Measurements from ENCODE around the gene DDX59.

The DDX59 gene

GRCh38 chr1:200706111-200706814 is 36.6 kb upstream of the DDX59 start:
- no peak for DNase-seq (ENCODE audit: low spot score)
- CTCF ChIA-PET: interaction anchor here (0.6 kb wide), 1 partner anchor 33 kb away, joined by 3 read pairs; no protein-coding TSS in a partner anchor
- TF ChIP-seq CTCF (conservative IDR thresholded peaks at IDR 0.05; ENCODE audit: low read depth): no peak
- POLR2A ChIA-PET (ENCODE audit: low non-redundant PET): no interaction called here
- no peak overlapping the region for H3K27ac ChIP-seq

DNA sequence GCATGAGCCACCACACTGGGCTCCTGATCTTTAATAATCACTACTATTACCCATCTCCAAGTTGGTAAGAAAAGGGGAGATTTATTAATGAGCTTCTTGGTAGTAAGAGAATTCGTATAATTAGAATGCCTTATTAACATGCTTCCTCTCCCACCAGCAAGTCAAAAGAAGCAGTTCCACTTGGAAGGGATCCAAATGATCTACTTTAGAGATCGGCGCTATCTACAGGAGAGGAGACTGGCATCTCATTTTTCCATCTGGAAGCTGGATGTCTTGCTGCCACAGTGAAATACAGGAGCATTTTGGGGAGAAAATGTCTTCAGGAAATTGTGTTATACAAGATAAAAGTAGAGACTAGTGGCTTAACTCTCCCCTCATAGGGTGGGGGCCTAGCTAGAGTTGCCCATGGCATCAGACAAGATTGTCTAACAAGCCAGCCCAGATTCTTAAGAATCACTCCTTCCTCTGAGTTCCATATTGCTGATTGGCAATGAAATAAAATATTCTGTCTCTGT is 35.3 kb upstream of the DDX59 start:
- H3K27ac ChIP-seq: no peak overlapping the region
- DNase-seq (ENCODE audit: low spot score): no peak
- no peak for TF ChIP-seq CTCF (conservative IDR thresholded peaks at IDR 0.05; ENCODE audit: low read depth)
- ChIA-PET POLR2A (ENCODE audit: low non-redundant PET) (no interaction called here), CTCF (interaction anchor here (0.8 kb wide), 1 partner anchor 11 kb away, joined by 3 read pairs; no protein-coding TSS in a partner anchor)

GRCh38 chr1:200699871-200700270 is 30.2 kb upstream of the DDX59 start:
- H3K27ac ChIP-seq: no peak overlapping the region
- no peak for DNase-seq (ENCODE audit: low spot score)
- POLR2A ChIA-PET (ENCODE audit: low non-redundant PET): no interaction called here
- CTCF ChIA-PET: interaction anchor here (0.6 kb wide), 1 partner anchor 9 kb away, joined by 3 read pairs; no protein-coding TSS in a partner anchor
- TF ChIP-seq CTCF (conservative IDR thresholded peaks at IDR 0.05; ENCODE audit: low read depth): no peak

- POLR2A ChIA-PET (ENCODE audit: low non-redundant PET): no interaction called here
Measured at GRCh38 chr1:200694738-200695137, 25.0 kb upstream of the DDX59 start.

GRCh38 chr1:200693327-200693726 is 23.6 kb upstream of the DDX59 start:
- POLR2A ChIA-PET (ENCODE audit: low non-redundant PET): no interaction called here
- DNase-seq (ENCODE audit: low spot score): no peak
- CTCF ChIA-PET: interaction anchor here (0.9 to 1.4 kb wide), 2 partner anchors 23 to 202 kb away, joined by 3 to 8 read pairs; no protein-coding TSS in a partner anchor
- H3K27ac ChIP-seq: no peak overlapping the region
- TF ChIP-seq CTCF (conservative IDR thresholded peaks at IDR 0.05; ENCODE audit: low read depth): no peak

More at GRCh38 chr1:200694738-200695137, 25.0 kb upstream of the DDX59 start:
- CTCF ChIA-PET: interaction anchor here (0.5 to 0.7 kb wide), 2 partner anchors 15 to 36 kb away, joined by 3 to 4 read pairs; no protein-coding TSS in a partner anchor
- DNase-seq (ENCODE audit: low spot score): no peak
- no peak for TF ChIP-seq CTCF (conservative IDR thresholded peaks at IDR 0.05; ENCODE audit: low read depth)
- no peak overlapping the region for H3K27ac ChIP-seq

DNA sequence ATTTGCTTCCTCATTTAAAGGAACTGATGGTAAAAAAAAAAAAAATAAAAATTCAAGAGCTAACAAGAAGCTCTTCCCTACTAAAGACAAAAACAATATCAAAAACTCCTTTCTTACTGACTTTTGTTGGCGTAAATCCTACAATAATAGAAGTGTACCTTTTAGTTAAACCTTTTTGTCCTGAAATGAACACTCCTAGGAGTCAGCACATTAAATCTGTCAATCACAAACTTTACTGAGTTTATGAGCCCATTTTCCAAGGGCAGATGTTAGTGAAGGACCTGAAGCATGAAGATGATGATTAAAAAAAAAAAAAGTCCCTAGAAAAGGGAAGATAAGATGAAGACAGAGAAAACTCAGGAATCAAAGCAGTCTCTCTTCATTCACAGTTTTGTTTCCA is 22.6 kb upstream of the DDX59 start:
- POLR2A ChIA-PET (ENCODE audit: low non-redundant PET): interaction anchor here (0.6 kb wide), 1 partner anchor 118 kb away, joined by 4 read pairs; no protein-coding TSS in a partner anchor
- CTCF ChIA-PET: no interaction called here
- TF ChIP-seq CTCF (conservative IDR thresholded peaks at IDR 0.05; ENCODE audit: low read depth): no peak
- no peak for DNase-seq (ENCODE audit: low spot score)
- no peak overlapping the region for H3K27ac ChIP-seq

All from RWPE1 (cell line).